ENCODE measurements around the gene CASR.
A peak's percentile ranks its signal among the peaks of the same experiment; 100 is the strongest.

The CASR gene

DNA sequence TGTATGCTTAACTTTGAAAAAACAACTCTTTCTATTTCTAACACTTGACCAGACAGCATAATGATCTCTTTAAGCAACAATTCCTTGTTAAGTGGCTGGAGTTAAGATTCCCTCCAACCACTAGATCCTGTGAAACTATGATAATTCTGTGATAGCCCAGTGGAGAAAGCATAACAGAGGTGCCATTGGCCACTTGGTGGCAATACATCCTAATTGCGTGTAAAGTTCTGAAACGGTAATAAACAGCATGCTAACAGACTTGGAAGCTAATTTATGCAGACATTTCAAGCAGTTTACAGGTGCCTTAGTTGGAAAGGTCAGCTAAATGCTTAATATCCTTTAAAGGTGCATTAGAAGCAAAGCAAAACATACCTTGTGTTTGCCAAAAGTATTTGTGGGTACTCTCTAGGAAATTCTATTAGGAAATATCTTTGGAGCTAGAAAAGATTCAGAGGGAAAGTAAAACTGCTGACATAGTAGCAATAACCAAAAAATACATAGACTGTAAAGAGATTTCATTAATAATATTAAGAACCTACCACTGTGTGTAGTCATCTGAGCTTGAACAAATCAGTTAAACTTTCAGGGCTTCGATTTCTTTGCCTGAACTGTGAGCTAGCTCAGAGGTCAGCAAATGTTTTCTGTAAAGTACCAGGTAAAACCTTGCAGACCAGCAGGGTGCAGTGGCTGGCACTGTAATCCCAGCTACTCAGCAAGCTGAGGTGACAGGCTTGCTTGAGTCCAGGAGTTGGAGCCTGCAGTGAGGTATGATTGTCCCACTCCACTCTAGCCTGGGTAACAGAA is 122.6 kb downstream of the CASR start:
- peak; percentile 38 for DNase-seq (ENCODE audit: low spot score)

DNA sequence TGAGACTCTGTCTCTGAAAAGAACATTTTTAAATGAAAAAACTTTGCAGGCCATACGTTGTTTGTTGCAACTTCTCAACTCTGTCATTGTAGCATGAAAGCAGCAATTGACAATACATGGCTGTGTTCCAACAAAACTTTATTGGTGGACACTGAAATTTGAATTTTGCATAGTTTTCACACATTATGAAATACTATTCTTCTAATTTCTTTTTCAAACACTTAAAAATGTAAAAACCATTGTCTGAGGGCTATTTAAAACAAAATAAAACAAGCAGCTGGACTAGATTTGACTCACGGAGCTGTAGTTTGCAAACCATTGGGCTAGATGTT is 123.1 kb downstream of the CASR start:
- no peak for DNase-seq (ENCODE audit: low spot score)

DNA sequence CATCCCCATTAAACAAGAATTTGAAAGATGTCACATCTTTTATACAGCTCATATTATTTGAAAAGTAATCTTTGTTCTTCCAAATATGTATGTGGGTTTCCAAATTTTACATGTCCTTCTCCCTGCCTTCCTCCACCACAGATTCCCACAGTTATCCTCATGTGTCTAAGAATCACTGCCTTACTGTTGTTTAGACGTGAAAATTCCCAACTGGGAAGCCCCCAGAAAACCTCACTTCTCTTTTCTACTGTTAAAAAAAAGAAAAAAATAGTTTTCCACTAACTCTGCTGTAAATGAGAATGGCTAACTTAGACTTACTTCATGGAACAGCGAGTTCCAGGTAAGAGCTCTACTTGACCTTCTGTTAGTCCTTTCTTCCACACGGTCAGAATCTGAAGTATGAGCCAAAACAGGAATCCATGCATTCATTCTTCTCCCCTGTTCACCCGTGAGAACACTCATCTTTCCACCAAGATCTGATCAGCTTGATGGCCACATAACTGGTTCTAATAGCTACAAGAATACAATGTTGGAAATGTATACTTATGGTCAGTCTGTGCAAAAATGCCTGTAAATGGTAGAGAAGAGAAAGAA is 123.7 kb downstream of the CASR start:
- DNase-seq (ENCODE audit: low spot score) = no peak

DNA sequence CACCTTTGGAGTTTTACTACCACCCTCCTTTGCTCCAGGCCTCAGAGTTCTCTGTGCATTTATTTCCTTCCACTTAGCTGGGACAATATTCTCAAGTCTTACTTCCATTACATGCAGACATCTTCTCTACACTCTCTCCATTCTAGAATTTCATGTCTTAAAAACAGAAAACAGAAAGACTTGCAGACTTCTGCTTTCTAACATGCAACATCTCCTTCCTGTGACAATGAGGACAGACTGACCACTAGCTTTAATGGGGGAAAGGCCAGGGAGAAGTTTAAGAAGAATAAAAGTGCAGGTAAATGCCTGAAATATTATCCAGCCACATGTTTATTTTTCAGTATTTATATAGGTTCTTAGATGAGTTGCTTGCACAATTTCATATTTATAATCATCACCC is 124.5 kb downstream of the CASR start:
- DNase-seq (ENCODE audit: low spot score) = no peak

DNA sequence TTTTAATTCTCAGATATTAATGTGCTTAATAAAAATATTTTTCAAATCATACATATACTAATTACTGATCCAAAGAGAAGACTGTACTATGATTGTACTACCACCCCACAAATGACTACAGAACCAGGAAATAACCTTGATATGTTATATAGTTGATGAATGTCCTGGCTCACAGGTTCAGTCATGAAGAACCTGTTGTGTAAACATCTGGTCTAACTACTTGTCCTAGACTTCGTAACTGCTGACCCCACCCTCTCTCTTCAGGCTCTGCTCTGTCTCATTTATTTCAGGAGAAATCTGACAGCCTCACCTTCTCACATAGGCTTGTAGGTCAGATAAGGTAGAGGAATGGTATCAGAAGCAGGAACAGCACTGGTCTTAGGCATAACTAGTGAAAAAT is 126.9 kb downstream of the CASR start:
- peak; percentile 64 for DNase-seq (ENCODE audit: low spot score)

DNA sequence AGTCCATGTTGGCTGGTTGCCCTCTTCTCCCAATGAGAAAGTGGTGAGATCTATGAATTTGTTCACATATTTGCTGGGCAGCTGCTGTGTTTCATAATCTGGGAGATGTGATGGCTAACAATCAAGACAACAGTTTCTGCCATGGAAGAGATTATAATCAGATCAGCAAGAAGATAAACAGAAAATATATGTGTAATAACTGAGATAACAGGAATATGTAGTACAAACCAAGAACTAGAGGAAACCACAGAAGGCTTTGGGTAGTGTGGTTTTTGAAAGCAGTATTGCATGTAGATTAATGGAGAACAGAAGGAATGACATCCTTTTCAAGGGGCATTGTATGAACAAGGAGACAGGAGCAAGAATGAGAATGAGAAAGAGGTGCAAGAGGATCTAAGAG is 129.4 kb downstream of the CASR start:
- no peak for DNase-seq (ENCODE audit: low spot score)

DNA sequence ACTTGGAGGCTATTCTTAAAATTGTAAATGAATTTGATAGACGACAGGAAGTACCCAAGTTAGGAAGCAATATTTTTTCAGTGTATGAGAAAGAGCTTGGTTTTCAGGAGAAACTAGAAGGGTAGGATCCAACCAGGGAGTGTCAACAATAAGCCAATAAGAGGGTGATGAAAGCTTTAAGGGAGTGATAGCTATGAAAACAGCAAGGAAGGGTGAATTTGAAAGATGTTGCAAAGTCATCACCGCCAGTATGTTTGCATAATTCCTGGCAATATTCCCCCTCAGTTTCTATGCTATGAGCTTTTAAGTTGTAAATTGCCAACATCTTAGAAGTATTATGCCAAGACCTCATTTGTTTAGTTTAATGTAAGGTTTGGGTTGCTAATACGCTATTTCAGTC is 129.8 kb downstream of the CASR start:
- no peak for DNase-seq (ENCODE audit: low spot score)

DNA sequence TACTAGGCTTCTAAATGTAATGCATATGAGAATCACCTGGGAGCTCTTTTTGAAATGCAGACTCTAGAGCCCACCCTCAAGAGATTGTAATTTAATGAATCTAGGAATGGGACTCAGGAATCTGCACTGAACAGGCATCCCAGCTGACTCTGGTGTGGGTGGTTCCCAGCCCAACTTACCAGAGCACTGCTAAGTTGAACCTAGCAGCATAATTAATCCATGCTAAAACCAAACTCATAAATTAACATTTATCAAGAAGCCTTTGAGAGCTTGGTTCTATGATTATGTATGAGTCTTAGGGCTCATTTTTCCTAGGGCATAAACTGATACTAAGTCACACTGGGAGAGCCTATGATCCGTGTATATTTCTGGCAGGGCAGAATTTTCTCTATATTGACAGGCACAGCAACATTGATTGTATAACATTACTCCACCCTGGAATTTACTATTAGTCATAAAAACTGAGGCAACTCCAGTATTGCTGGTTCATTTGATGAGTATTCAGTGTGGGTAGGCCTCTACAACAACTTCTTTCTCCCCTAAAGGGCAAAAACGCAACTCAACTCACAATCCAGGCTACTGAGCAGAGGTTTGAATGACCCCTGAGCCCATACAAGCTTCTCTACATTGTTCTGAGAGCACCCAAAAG is 130.9 kb downstream of the CASR start:
- peak; percentile 9 for DNase-seq (ENCODE audit: low spot score)

DNA sequence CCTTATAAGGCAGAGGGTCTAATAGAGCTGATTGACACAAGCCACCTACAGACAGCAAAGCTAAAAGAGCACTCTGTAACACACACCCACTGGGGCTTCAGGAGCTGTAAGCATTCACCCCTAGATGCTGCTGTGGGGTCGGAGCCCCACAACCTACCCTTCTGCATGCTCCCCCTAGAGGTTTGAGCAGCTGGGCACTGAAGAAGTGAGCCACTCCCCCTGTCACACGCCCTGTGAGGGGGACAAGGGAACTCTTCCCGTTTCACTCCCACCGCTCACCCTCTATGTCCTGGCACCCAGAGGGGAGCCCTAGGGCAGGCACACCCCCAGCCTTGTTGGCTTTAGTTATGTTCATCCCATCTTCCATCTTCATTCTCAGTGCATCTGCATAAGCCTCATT is 132.2 kb downstream of the CASR start:
- no peak for DNase-seq (ENCODE audit: low spot score)

DNA sequence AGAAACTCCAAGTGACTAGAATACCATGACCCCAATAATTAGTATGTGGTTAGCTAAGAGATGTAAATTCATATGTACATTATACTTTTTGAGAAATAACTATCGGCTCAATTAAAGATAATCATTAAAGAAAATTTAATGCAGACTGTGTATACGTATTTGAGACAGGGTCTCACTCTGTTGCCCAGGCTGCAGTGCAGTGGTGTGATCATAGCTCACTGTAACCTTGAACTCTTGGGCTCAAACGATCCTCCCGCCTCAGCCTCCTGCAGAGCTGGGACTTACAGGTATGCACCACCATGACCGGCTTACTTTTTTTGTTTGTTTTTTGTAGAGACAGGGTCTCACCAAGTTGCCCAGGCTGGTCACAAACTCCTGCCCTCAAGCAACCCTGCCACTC is 132.9 kb downstream of the CASR start:
- no peak for DNase-seq (ENCODE audit: low spot score)

DNA sequence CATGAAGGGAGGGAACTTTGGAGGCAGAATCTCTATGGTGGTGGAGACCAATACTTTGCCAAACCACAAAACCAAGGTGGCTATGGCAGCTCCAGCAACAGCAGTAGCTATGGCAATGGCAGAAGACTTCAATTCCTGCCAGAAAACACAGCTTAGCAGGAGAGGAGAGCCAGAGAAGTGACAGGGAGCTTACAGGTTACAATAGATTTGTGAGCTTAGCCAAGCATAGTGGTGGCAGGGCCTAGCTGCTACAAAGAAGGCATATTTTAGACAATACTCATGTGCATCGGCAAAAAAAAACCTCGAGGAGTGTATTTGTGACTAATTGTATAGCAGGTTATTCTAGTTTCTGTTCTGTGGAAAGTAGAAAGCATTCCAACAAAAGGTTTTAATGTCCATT is 135.2 kb downstream of the CASR start:
- DNase-seq (ENCODE audit: low spot score) = peak; percentile 68

DNA sequence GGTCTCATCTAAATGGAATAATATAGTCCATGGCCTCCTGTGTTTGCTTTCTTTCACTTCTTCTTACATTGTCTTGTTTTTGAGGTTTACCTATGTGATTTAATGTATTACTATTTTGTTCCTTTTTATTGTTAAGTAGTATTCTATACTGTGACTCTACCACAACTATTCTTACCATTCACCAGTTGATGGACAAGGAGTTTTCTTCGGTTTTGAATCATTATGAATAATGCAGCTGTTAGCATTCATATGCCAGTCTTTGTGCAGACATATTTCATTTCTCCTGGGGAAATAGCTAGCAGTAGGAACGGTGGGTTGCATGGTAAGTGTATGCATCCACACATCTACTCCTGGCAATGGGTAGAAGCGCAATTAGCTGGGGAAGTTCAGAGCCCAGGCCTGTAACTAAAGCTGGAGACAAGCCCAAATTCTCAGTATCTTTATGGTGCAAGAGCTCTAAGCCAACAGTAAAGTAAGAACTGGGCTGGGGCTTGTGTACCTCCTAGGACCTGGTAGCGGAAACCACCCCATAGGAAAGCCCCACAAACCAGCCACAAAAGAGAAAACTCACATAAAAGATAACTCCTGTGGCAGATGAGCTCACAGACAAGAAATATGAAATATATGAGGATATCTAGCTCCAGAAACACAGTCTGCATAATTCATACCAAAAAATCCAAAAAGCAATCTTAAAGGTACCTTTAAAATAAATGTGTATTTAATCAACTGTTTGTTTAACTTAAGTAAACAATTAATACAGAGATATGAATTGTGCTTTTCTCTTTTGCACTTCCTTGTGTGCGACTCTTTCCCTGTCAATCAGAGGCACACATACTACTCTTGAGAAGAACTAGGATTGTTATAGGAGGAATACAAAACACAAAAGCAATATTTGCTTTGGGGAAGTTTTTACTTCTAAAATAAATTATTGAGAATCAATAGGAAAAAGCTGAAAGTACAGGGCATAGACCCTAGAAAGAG is 138.9 kb downstream of the CASR start:
- no peak for DNase-seq (ENCODE audit: low spot score)

DNA sequence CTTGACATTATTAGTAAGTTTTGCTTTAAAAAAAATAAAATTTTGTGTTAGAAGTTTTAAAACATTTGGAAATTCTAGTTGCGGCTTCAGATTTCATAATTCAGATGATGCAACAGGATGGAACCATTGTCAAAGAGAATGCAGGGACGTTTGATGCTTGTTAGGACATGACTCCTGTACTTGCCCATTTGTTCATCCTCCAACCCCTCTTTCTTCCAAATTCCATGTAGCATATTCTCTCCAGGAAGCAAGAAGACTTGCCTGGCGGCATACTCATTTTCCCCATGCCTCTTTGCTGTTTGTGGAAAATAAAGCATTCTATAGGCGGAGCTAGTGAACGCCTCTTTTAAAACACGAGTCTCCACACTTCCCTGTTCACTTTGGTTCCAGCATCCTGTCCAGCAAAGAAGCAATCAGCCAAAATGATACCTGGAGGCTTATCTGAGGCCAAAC is 141.4 kb downstream of the CASR start, which contains the start of gene CSTA:
CSTA (plus strand) TSS at position 378 of the 453 bp plus-strand sequence; CDS start at position 423, 45 bp downstream.
- no peak for DNase-seq (ENCODE audit: low spot score)

DNA sequence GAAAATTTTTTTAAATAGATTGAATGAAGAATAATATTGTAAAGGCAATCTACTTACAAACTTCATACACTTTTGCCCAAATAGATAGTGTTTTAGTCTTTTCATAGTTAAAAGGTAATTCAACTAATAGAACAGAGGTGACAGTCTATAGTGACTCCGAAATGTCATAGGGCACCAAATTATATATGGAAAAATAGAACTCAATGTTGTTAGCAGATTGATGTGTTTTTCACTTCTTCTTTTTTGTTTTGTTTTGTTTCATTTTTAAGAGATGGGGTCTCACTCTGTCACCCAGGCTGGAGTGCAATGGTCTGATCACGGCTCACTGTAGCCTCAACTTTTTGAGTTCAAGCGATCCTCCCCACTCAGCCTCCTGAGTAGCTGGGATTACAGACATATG is 142.3 kb downstream of the CASR start:
- no peak for DNase-seq (ENCODE audit: low spot score)

DNA sequence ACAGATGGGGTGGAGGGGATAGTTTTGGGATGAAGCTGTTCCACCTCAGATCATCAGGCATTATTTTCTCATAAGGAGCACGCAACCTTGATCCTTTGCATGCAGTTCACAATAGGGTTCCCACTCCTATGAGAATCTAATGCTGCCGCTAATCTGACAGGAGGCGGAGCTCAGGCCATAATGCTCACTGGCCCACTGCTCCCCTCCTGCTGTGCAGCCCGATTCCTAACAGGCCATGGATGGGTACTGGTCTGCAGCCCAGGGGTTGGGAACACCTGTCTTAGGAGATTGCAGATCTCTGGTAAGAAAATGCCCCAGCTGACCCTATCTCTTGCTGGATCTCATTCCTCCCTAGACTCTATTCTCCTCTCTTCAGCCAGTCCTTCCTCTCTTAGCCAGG is 148.4 kb downstream of the CASR start:
- no peak for DNase-seq (ENCODE audit: low spot score)

DNA sequence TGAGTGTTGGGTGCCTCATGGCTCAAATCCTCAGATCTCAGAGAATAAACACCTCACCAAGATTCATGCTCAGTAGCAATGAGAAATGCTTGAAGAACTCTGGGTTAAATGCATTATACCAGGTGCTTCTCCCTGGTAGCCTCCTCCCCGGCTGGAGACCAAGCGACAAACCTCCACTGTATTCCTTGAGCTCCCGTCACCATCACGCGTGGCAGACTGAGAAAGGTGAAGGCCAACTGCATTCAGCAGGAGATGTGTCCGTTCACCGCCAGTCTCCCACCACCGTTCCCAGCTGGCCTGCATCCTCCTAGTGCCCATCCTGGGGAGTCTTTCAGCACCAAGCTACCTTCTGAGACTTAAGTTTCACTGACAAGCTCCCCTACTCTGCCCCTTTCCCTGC is 149.1 kb downstream of the CASR start:
- no peak for DNase-seq (ENCODE audit: low spot score)

Measured in kidney tubule cell (primary cell).